ENCODE measurements around the gene ADCY2. TPM values are rescaled to one million over a fixed set of nuclear protein-coding genes. Genes with fewer than 3 reads are reported as not detected.

Gene ADCY2
- total RNA-seq, 1 donor from 2014 or later, result 4.5 TPM

DNA sequence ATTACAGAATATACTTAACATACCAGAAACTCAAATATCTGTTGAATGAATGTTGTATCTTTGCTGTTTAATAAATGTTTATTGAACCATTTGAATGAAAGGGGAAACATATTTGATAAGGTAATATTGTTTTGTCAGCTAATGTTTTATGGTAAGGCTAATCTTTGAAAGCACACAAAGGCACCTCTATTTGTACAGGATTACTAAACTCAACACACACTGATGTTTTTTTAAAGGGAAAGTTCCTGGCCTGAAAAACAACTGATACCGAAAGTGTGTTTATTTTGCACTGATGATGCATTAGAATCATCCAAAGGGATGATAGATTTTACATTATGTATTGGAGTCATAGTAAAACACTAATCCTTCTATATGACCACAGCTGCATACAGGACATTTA lies 82.5 kb downstream of the ADCY2 start:
- H3K4me3 Mint-ChIP-seq (ENCODE audit: low read depth), result no peak overlapping the region
- peaks cover 9% of the 10 kb centered on the region for H3K4me1 Mint-ChIP-seq (ENCODE audit: low read depth)
- no peak for DNase-seq (ENCODE audit: low spot score, unreplicated experiment)
- H3K27ac Mint-ChIP-seq, result no peak overlapping the region
- H3K27me3 Mint-ChIP-seq, result peaks cover 38% of the 10 kb centered on the region
- no peaks in the 10 kb centered on the region for H3K36me3 Mint-ChIP-seq (ENCODE audit: insufficient read depth)
- TF ChIP-seq, protein P1, sequence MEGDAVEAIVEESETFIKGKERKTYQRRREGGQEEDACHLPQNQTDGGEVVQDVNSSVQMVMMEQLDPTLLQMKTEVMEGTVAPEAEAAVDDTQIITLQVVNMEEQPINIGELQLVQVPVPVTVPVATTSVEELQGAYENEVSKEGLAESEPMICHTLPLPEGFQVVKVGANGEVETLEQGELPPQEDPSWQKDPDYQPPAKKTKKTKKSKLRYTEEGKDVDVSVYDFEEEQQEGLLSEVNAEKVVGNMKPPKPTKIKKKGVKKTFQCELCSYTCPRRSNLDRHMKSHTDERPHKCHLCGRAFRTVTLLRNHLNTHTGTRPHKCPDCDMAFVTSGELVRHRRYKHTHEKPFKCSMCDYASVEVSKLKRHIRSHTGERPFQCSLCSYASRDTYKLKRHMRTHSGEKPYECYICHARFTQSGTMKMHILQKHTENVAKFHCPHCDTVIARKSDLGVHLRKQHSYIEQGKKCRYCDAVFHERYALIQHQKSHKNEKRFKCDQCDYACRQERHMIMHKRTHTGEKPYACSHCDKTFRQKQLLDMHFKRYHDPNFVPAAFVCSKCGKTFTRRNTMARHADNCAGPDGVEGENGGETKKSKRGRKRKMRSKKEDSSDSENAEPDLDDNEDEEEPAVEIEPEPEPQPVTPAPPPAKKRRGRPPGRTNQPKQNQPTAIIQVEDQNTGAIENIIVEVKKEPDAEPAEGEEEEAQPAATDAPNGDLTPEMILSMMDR (IDR thresholded peaks at IDR 0.05; ENCODE audit: unreplicated experiment), result no peak
- no peaks in the 10 kb centered on the region for H3K9me3 Mint-ChIP-seq (ENCODE audit: low read depth)

DNA sequence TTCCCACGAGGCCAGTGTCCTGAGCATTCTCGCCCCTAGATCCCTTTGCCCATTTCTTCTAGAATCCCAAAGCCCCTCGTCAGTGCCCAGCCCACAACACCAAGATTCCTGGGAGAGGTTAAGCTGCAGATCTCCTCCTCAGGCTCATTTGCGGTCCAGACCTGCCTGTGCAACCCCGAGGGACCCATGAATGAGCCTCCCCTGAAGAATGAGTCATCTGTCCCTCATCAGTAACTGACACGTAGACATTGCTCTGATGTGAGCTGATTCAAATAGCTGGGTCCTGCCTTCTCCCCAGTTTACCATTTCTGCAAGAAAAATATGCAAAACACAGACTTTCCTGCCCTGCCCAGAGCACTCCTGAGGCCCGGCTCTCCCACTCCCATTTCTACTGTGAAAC lies 92.8 kb downstream of the ADCY2 start:
- DNase-seq (ENCODE audit: low spot score, unreplicated experiment), result no peak
- peaks cover 9% of the 10 kb centered on the region for H3K9me3 Mint-ChIP-seq (ENCODE audit: low read depth)
- H3K36me3 Mint-ChIP-seq (ENCODE audit: insufficient read depth), result peaks cover 1% of the 10 kb centered on the region
- TF ChIP-seq, protein P1 (IDR thresholded peaks at IDR 0.05; ENCODE audit: unreplicated experiment), result no peak
- no peak overlapping the region for H3K4me3 Mint-ChIP-seq (ENCODE audit: low read depth)
- no peaks in the 10 kb centered on the region for H3K4me1 Mint-ChIP-seq (ENCODE audit: low read depth)
- peaks cover 8% of the 10 kb centered on the region for H3K27me3 Mint-ChIP-seq
- H3K27ac Mint-ChIP-seq, result no peak overlapping the region

DNA sequence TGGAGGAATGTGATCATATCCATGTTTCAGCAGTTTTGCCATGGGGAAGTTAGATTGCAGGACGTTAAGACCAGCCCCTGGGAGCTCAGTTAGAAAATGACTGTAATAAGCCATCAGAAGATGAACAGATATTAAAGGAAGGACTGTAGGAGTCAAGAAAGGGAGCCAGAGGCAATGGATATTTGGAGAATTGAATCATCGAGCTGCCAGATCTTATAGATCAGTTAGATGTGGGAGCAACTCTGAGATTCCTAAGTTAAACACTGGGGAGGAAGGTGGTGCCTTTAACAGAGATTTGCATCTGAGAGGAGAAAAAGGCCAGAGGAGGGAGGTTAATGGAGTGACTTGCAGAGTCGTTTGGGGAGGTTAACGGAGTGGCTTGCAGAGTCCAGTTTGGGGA lies 96.4 kb downstream of the ADCY2 start:
- Mint-ChIP-seq H3K4me1 (ENCODE audit: low read depth) (no peaks in the 10 kb centered on the region), H3K27me3 (peaks cover 7% of the 10 kb centered on the region), H3K9me3 (ENCODE audit: low read depth) (peaks cover 9% of the 10 kb centered on the region), H3K36me3 (ENCODE audit: insufficient read depth) (peaks cover 1% of the 10 kb centered on the region), H3K27ac (no peak overlapping the region), H3K4me3 (ENCODE audit: low read depth) (no peak overlapping the region)
- no peak for DNase-seq (ENCODE audit: low spot score, unreplicated experiment)
- TF ChIP-seq, protein P1 (IDR thresholded peaks at IDR 0.05; ENCODE audit: unreplicated experiment), result no peak

DNA sequence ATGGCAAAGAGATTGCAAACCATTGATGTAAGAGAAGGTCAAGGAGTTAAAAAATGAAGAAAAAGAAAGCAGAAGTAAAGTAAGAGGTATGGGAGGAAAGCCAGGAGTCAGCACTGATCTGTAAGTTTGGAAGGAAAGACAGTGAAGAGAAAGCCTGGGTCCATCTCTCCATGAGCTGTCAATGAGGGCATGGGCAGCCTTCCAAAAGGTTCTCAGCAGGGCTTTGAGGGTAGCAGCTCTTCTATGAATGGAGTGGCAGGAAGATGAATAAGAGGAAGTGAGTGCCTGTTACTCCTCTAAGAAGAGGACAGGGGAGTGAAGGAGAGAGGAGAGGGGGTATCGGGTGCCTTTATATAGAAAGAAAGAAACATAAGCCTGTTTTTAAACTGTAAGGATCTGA lies 97.1 kb downstream of the ADCY2 start:
- TF ChIP-seq, protein P1 (IDR thresholded peaks at IDR 0.05; ENCODE audit: unreplicated experiment), result no peak
- no peak for DNase-seq (ENCODE audit: low spot score, unreplicated experiment)
- H3K27me3 Mint-ChIP-seq, result peaks cover 7% of the 10 kb centered on the region
- H3K36me3 Mint-ChIP-seq (ENCODE audit: insufficient read depth), result peaks cover 1% of the 10 kb centered on the region
- no peak overlapping the region for H3K27ac Mint-ChIP-seq
- H3K4me3 Mint-ChIP-seq (ENCODE audit: low read depth), result no peak overlapping the region
- H3K4me1 Mint-ChIP-seq (ENCODE audit: low read depth), result no peaks in the 10 kb centered on the region
- H3K9me3 Mint-ChIP-seq (ENCODE audit: low read depth), result peaks cover 9% of the 10 kb centered on the region

DNA sequence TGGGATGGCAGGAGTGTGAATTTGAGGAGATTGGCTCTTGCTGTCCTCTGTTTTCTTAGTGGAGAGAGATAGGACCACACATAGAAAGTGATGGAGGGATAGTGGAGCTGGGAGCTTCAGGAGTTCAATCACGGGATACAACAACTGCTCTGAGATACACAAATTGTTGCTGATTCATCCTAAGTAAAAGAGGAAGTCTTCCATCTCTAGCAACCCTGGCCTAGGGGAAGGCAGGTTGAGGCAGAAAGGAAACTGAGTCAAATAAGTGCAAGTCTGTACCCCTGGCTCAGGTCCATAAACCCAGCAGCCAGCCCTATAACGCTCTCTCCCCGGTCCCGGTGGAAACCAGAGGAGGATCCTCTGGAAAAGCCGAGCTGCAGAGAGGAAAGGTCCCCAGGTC lies 97.7 kb downstream of the ADCY2 start:
- TF ChIP-seq, protein P1 (IDR thresholded peaks at IDR 0.05; ENCODE audit: unreplicated experiment), result no peak
- Mint-ChIP-seq H3K36me3 (ENCODE audit: insufficient read depth) (peaks cover 1% of the 10 kb centered on the region), H3K4me3 (ENCODE audit: low read depth) (no peak overlapping the region), H3K9me3 (ENCODE audit: low read depth) (peaks cover 9% of the 10 kb centered on the region), H3K27me3 (peaks cover 7% of the 10 kb centered on the region), H3K27ac (no peak overlapping the region), H3K4me1 (ENCODE audit: low read depth) (no peaks in the 10 kb centered on the region)
- DNase-seq (ENCODE audit: low spot score, unreplicated experiment), result no peak
